Endometrium (tissue), 2 donors: ENCODE data around the gene CANT1.

Source experiments
- FAIRE-seq: peaks from 2 replicates; lab custom pipeline; 2012; peaks lifted over from hg19 to GRCh38; lab: Jason Lieb, UNC
- donor health status: control.
- donor health status: control.

Gene CANT1

GRCh38 chr17:79009397-79010303 lies at the start of gene CANT1:
CANT1 (minus strand) TSS chr17:79009764; CDS start chr17:78997622, 12,142 bp downstream.
- FAIRE-seq = no peak

GRCh38 chr17:79057737-79058385 lies 48.3 kb upstream of the CANT1 start:
- FAIRE-seq = no peak

- FAIRE-seq = no peak
Measured at GRCh38 chr17:79055197-79055596, 45.6 kb upstream of the CANT1 start.

DNA sequence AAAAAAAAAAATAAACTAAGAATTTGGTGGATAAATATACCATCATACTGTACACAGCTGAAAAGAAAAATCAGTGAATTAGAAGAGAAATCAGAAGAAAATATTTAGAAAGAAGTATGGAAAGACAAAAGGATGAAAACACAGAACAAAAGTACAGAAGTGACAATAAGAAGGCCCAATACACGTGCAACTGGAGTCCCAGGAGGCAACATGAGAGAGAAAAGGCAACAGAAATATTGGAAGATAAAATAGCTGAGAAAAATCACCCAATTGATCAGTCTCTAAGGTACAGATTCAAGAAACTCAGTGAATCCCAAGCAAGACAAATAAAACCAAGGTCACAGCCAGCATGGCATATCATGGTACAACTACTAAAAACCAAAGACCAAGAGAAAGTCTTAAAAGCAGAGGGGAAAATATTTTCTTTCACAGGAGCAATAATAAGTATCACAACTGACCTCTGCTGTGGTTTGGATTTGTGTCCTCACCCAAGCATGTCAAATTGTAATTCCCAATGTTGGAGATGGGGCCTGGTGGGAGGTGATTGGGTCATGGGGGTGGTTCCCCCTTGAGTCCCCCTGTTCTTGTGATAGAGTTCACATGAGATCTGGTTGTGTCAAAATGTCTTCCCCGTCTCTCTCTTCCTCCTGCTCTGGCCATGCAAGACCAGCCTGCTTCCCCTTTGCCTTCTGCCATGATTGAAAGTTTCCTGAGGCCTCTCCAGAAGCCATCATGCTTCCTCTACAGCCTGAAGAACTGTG lies 44.8 kb upstream of the CANT1 start:
- FAIRE-seq = no peak

DNA sequence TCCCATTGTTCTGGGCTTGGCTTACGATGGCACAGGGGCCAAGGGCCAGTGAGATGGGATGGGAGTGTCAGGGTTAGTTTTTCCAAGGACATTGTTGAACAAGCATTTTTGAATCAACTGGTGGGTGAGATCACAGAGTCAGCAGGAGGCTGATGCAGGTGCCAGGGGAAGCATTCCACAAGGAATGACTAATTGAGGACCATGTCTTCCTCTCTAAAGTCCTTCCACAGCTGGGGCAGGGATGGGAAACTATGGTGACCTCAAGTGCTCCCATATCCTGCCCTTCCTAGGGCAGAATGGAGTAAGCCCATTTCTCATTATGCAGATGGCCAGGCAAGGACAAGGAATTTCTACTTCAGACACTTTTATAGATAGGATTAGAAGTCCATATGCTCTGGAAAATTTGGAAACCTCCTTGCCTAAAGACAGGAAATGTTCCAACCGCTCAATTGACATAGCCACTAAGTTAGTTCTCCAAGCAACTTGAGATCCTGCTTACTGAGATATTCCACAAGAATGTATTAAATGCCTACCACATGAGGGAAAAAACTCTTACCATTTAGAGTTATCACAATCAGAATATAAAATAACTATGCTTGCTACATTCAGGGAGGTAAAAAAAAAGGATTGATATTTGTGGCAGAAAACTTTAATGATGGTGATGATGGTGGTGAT lies 43.8 kb upstream of the CANT1 start:
- FAIRE-seq = no peak

DNA sequence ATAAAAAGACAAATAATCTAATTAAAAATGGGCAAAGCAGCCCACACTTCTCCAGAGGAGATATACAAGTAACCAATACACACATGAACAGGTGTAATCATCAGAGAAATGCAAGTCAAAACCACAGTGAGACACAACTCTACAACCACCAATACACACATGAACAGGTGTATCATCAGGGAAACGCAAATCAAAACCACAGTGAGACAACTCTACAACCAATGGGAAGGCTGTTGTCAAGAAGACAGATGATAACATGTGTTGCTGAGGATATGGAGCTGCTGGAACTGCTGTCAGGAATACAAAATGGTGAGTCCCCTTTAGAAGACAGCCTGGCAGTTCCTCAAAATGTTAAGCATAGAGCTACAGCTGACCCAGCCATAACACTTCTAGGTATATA lies 42.6 kb upstream of the CANT1 start:
- no peak for FAIRE-seq

DNA sequence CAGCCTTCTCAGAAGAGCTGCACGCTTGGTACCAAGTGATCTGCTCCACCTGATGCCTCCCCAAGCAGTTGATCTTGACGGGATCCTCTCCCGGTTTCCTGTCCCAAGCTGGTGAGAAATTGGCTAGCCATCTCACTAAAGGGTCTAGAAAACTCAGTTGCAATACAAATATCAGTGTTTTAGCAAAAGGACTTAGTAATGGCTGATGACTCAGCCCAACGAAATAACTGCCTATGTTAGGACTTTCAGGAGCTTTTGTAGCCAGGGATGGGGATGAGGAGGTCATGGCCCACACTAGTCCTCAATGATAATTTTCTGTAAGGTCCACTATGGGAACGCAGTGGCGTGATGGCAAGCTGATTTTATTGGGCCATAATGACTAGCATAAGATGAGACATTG lies 41.7 kb upstream of the CANT1 start:
- FAIRE-seq = no peak

DNA sequence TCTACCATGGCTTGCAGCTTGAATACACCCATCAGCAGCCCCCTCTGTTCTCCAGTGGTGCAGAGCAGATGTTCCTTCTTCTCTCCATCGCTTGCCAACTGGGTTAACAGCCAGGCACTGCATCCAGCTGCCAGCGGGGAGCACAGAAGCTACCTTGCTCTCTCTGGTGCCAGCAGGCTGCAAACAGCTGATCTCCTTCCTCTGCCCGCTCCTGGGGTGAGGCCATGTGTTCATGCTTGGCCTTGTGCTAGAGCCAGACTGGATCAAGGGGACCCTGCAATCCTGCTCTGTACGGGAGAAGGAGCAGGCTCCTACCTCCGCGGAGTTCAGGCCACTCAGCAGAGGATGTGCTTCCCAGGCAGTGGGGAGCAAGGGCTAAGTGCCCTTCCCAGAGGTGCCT lies 41.0 kb upstream of the CANT1 start:
- FAIRE-seq = no peak

- no peak for FAIRE-seq
Measured at GRCh38 chr17:79049821-79050220, 40.3 kb upstream of the CANT1 start.

GRCh38 chr17:79048826-79049755 lies 39.5 kb upstream of the CANT1 start:
- FAIRE-seq = no peak

- no peak for FAIRE-seq
Measured at GRCh38 chr17:79047923-79048825, 38.6 kb upstream of the CANT1 start.

DNA sequence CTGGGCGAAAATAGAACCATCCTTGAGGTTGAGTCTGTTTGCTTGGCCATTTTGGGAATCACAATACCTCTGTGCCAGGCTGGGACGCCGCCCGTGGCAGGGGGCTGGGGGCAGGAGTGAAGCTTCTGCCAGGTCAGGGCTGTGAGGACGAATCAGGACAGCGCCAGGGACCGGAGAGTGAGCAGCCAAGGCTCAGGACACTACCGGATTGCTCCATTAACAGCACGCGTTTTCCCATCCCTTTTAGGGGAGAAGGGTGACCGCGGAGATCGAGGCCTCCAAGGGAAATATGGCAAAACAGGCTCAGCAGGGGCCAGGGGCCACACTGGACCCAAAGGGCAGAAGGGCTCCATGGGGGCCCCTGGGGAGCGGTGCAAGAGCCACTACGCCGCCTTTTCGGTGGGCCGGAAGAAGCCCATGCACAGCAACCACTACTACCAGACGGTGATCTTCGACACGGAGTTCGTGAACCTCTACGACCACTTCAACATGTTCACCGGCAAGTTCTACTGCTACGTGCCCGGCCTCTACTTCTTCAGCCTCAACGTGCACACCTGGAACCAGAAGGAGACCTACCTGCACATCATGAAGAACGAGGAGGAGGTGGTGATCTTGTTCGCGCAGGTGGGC lies 37.8 kb upstream of the CANT1 start:
- no peak for FAIRE-seq

DNA sequence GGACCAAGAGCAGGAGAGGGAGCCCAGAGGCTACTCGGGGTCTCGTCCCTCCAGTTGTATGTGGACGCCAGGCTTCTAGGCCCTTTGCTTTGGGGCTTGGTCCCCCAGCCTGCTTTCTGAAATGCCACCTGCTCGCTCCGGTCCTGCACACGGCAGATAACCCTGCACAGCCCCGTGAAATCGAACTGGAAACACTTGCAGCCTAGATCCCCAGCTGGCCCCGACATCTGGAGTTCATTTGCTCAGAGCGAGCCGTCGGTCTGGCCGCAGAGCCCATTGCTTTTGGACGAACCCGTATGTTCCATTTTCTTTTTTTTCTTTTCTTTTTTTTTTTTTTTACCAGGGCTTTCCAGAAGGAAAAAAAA lies 37.3 kb upstream of the CANT1 start:
- no peak for FAIRE-seq

DNA sequence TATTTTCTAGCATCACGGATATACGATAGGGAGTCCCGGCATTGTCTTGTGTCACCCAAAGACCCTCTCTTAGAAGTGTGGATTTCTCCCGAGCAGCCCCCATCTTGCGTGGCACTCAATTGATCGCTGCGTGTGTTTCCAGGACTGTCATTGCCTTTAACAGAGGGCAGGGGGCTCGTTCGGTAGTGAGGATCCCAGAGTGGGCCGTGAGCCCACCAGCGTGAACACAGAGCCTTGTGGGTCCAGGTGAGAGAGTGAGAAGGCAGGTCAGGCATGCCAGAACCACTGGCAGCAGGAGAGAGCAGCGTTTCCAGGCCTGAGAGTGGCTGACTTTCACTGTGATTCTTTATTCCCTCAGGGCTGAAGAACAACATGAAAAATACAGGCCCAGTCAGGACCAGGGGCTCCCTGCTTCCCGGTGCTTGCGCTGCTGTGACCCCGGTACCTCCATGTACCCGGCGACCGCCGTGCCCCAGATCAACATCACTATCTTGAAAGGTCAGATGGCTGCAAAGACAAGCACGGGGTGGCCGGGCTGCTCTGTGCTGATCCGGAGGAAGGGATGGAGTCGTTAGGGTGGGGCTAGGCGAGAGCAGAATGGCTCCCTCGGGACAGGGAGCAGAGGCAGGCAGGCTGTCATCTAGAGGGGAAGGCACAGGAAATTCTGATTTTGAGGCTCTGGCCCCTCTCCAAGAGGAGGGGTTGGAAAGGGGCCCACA lies 36.8 kb upstream of the CANT1 start:
- no peak for FAIRE-seq

DNA sequence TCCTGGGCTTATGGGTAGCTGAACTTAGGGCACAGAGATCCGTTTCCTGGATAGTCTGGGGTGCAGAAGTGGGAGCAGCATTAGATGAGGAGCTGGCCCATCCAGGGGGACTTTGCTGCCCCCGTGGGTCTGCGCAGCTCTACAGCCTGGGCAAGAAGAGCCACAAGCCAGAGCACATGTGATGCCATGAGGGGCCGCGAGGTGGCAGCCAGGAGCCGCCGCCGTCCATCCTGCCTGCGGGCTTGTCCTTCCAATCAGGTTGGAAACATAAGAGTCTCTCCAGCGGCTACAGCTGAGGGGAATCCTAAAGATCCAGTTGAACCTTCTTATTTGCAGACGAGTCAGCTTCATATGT lies 36.3 kb upstream of the CANT1 start:
- FAIRE-seq = no peak

- no peak for FAIRE-seq
Measured at GRCh38 chr17:79045001-79045729, 35.6 kb upstream of the CANT1 start.

- FAIRE-seq = no peak
Measured at GRCh38 chr17:79044462-79044861, 34.9 kb upstream of the CANT1 start.

DNA sequence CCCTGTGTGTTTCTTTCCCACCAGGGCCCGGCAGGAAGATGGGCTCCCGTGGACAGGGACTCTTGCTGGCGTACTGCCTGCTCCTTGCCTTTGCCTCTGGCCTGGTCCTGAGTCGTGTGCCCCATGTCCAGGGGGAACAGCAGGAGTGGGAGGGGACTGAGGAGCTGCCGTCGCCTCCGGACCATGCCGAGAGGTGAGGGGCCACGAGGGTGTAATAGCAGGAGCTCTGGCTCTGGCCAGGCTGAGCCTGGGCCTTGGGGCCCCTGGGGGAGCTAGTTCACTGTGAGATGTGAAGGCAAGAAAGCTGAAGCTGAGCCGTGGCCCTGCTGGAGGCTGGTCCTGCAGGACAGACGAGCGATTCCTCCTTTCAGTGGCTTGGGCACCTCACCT lies 34.4 kb upstream of the CANT1 start:
- no peak for FAIRE-seq
